K562 (cell line): Measurements from ENCODE around the gene PLPP1.

Experiments used
- CCNT2 ChIP-seq: IDR thresholded peaks from 2 replicates; pipeline ENCODE4 v1.6.1; 2011; ENCODE audit warnings: borderline replicate concordance, low read depth, mild to moderate bottlenecking, moderate library complexity, mixed read lengths, low read length; ENCODE audit not compliant: insufficient read length; ENCODE audit errors: extremely low read depth
- DNMT1 ChIP-seq: fragments of 450-650 bp; IDR thresholded peaks from 2 replicates; pipeline ENCODE4 v1.6.1; 2016; ENCODE audit warnings: antibody characterized with exemption, mild to moderate bottlenecking
- EZH2 ChIP-seq: IDR thresholded peaks from 2 replicates; pipeline ENCODE4 v1.6.1; 2012; ENCODE audit warnings: low read depth, mild to moderate bottlenecking, inconsistent platforms, low read length, borderline replicate concordance
- FOXM1 ChIP-seq, 2 experiments: fragments of 450-650 bp in 1 of 2; sonication (generic) in 1 of 2; formaldehyde crosslinking in 1 of 2; IDR thresholded peaks; 2 replicates each; pipeline versions ENCODE4 v1.6.1 to v1.9.0; 2017 to 2022; ENCODE audit warnings: low read depth in 2 of 2, mild to moderate bottlenecking in 2 of 2, missing genetic modification reagents in 1 of 2, moderate library complexity in 1 of 2
- SIN3A ChIP-seq, 2 experiments: fragments of 150-350 bp in 1 of 2; IDR thresholded peaks; 2 replicates each; pipeline ENCODE4 v1.6.1; 2011 to 2016; ENCODE audit warnings: borderline replicate concordance in 2 of 2, low read depth in 2 of 2, low read length in 2 of 2, mild to moderate bottlenecking in 2 of 2, moderate library complexity in 2 of 2; ENCODE audit not compliant: control insufficient read depth in 1 of 2
- SIX5 ChIP-seq, 2 experiments: IDR thresholded peaks; 2 replicates each; pipeline ENCODE4 v1.6.1; 2011; ENCODE audit warnings: low read length in 2 of 2, borderline replicate concordance in 1 of 2, low read depth in 1 of 2, mild to moderate bottlenecking in 1 of 2, moderate library complexity in 1 of 2; ENCODE audit not compliant: insufficient read depth in 1 of 2
- SP2 ChIP-seq: IDR thresholded peaks from 2 replicates; pipeline ENCODE4 v1.6.1; 2011; ENCODE audit warnings: mild to moderate bottlenecking, low read depth, low read length, moderate library complexity; ENCODE audit not compliant: poor library complexity, severe bottlenecking; ENCODE audit errors: extremely low read depth
- TF ChIP-seq, protein P1 (sequence below): sonication (generic); formaldehyde crosslinking; IDR thresholded peaks from 2 replicates; pipeline ENCODE4 v1.8.0; 2023; ENCODE audit warnings: mild to moderate bottlenecking, missing genetic modification reagents
- TF ChIP-seq, protein P2 (sequence below), 3 experiments: IDR thresholded peaks in 2 of 3; conservative IDR thresholded peaks in 1 of 3; 2 replicates each; pipeline ENCODE4 v1.5.1; 2011 to 2012; ENCODE audit warnings: low read length in 3 of 3, mild to moderate bottlenecking in 3 of 3, control low read depth in 2 of 3, improper control_type of control experiment in 1 of 3, inconsistent platforms in 1 of 3, low read depth in 1 of 3, mixed read lengths in 1 of 3, moderate library complexity in 1 of 3; ENCODE audit not compliant: insufficient read depth in 2 of 3
- TF ChIP-seq, protein P3 (sequence below): fragments of 250-450 bp; sonication (Bioruptor Pico); IDR thresholded peaks from 2 replicates; pipeline ENCODE4 v1.4.0; 2020

DNA sequence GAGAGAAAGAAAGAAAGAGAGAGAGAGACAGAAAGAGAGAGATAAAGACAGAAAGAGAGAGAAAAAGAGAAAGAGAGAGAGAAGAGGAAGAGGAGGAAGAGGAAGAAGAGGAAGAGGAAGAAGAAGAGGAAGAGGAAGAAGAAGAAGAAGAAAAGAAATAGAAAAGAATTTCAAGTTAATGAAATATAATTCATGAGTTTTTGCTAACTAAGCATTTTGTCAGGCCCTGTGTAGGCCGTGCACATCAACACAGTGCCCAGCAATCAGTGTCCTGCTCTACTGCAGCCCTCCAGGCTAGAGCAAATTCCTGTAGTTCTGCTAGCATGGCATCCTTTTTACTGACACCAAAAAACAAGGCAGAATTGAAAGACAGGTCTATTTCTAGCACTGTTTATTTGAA is 62.1 kb downstream of the PLPP1 start:
- TF ChIP-seq CCNT2, result no peak
- no peak for TF ChIP-seq FOXM1 (IDR thresholded peaks at IDR 0.05; ENCODE audit: low read depth)
- no peak for TF ChIP-seq FOXM1 (CRISPR knock-in tag; IDR thresholded peaks at IDR 0.05; ENCODE audit: low read depth)
- TF ChIP-seq, protein P1, sequence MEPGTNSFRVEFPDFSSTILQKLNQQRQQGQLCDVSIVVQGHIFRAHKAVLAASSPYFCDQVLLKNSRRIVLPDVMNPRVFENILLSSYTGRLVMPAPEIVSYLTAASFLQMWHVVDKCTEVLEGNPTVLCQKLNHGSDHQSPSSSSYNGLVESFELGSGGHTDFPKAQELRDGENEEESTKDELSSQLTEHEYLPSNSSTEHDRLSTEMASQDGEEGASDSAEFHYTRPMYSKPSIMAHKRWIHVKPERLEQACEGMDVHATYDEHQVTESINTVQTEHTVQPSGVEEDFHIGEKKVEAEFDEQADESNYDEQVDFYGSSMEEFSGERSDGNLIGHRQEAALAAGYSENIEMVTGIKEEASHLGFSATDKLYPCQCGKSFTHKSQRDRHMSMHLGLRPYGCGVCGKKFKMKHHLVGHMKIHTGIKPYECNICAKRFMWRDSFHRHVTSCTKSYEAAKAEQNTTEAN (CRISPR knock-in tag), result no peak
- no peak for TF ChIP-seq SIN3A (IDR thresholded peaks at IDR 0.05; ENCODE audit: borderline replicate concordance in 2 of 2, control insufficient read depth in 1 of 2, low read depth in 2 of 2, low read length in 2 of 2)
- TF ChIP-seq, protein P2, sequence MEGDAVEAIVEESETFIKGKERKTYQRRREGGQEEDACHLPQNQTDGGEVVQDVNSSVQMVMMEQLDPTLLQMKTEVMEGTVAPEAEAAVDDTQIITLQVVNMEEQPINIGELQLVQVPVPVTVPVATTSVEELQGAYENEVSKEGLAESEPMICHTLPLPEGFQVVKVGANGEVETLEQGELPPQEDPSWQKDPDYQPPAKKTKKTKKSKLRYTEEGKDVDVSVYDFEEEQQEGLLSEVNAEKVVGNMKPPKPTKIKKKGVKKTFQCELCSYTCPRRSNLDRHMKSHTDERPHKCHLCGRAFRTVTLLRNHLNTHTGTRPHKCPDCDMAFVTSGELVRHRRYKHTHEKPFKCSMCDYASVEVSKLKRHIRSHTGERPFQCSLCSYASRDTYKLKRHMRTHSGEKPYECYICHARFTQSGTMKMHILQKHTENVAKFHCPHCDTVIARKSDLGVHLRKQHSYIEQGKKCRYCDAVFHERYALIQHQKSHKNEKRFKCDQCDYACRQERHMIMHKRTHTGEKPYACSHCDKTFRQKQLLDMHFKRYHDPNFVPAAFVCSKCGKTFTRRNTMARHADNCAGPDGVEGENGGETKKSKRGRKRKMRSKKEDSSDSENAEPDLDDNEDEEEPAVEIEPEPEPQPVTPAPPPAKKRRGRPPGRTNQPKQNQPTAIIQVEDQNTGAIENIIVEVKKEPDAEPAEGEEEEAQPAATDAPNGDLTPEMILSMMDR (IDR thresholded peaks at IDR 0.05 in 2 of 3, conservative IDR thresholded peaks at IDR 0.05 in 1 of 3; ENCODE audit: insufficient read depth in 2 of 3, low read depth in 1 of 3, low read length in 3 of 3), result no peak
- TF ChIP-seq, protein P3, sequence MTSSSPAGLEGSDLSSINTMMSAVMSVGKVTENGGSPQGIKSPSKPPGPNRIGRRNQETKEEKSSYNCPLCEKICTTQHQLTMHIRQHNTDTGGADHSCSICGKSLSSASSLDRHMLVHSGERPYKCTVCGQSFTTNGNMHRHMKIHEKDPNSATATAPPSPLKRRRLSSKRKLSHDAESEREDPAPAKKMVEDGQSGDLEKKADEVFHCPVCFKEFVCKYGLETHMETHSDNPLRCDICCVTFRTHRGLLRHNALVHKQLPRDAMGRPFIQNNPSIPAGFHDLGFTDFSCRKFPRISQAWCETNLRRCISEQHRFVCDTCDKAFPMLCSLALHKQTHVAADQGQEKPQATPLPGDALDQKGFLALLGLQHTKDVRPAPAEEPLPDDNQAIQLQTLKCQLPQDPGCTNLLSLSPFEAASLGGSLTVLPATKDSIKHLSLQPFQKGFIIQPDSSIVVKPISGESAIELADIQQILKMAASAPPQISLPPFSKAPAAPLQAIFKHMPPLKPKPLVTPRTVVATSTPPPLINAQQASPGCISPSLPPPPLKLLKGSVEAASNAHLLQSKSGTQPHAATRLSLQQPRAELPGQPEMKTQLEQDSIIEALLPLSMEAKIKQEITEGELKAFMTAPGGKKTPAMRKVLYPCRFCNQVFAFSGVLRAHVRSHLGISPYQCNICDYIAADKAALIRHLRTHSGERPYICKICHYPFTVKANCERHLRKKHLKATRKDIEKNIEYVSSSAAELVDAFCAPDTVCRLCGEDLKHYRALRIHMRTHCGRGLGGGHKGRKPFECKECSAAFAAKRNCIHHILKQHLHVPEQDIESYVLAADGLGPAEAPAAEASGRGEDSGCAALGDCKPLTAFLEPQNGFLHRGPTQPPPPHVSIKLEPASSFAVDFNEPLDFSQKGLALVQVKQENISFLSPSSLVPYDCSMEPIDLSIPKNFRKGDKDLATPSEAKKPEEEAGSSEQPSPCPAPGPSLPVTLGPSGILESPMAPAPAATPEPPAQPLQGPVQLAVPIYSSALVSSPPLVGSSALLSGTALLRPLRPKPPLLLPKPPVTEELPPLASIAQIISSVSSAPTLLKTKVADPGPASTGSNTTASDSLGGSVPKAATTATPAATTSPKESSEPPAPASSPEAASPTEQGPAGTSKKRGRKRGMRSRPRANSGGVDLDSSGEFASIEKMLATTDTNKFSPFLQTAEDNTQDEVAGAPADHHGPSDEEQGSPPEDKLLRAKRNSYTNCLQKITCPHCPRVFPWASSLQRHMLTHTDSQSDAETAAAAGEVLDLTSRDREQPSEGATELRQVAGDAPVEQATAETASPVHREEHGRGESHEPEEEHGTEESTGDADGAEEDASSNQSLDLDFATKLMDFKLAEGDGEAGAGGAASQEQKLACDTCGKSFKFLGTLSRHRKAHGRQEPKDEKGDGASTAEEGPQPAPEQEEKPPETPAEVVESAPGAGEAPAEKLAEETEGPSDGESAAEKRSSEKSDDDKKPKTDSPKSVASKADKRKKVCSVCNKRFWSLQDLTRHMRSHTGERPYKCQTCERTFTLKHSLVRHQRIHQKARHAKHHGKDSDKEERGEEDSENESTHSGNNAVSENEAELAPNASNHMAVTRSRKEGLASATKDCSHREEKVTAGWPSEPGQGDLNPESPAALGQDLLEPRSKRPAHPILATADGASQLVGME (CRISPR knock-in tag), result no peak
- no peak for TF ChIP-seq EZH2
- TF ChIP-seq SP2, result no peak
- TF ChIP-seq DNMT1, result no peak
- TF ChIP-seq SIX5 (IDR thresholded peaks at IDR 0.05; ENCODE audit: borderline replicate concordance in 1 of 2, insufficient read depth in 1 of 2, low read depth in 1 of 2, low read length in 2 of 2), result no peak
